ENCODE measurements around the gene POLR3K. TPM values are rescaled to one million over a fixed set of nuclear protein-coding genes. Genes with fewer than 3 reads are reported as not detected.

The POLR3K gene
- total RNA-seq, result 26.5 and 30.6 TPM in 2 replicates

GRCh38 chr16:53346-54236 is at the start of gene POLR3K, which contains the start of gene SNRNP25:
Gene POLR3K, minus strand, starts transcription at chr16:53608. Its CDS starts 22 bp downstream, at chr16:53586.
Gene SNRNP25, plus strand, starts transcription at chr16:53828. Its CDS starts 189 bp downstream, at chr16:54017.
- intact Hi-C loops (cut with micrococcal nuclease), result loop anchor here (1.0 kb wide), 3 partner anchors 12 to 24 kb away; no protein-coding TSS in a partner anchor
- CTCF ChIA-PET, result interaction anchor here (0.6 to 1.9 kb wide), 5 partner anchors 12 to 181 kb away, joined by 3 to 11 read pairs (median 7); partner anchors contain the start of gene FAM234A
- no peak for TF ChIP-seq CTCF (IDR thresholded peaks at IDR 0.05)
- peak within 1 kb of the TSS; percentile 88 for H3K27ac Mint-ChIP-seq
- POLR2A ChIA-PET, result interaction anchor here (0.6 to 2.5 kb wide), 14 partner anchors 9 to 582 kb away, joined by 3 to 50 read pairs (median 6); partner anchors contain the start of genes FAM234A, METTL26, MPG and RHBDF1
- peak; percentile 88 for DNase-seq
- peak within 1 kb of the TSS; percentile 95 for H3K4me3 Mint-ChIP-seq
- H3K36me3 Mint-ChIP-seq (ENCODE audit: low read depth), result peaks cover 57% of the 10 kb centered on the region
- H3K27me3 Mint-ChIP-seq, result no peaks in the 10 kb centered on the region
- no peaks in the 10 kb centered on the region for H3K9me3 Mint-ChIP-seq
- H3K4me1 Mint-ChIP-seq, result peaks cover 27% of the 10 kb centered on the region
- peak; percentile 96 for ATAC-seq (ENCODE audit: low read depth)

GRCh38 chr16:102060-102855 is 48.9 kb upstream of the POLR3K start:
- no peak for TF ChIP-seq CTCF (IDR thresholded peaks at IDR 0.05)
- intact Hi-C loops (cut with micrococcal nuclease), result no loop called here
- no peaks in the 10 kb centered on the region for H3K9me3 Mint-ChIP-seq
- DNase-seq (no peak), ATAC-seq (ENCODE audit: low read depth) (no peak)
- H3K4me1 Mint-ChIP-seq, result no peaks in the 10 kb centered on the region
- H3K27ac Mint-ChIP-seq, result no peak overlapping the region
- no peak overlapping the region for H3K4me3 Mint-ChIP-seq
- peaks cover 40% of the 10 kb centered on the region for H3K36me3 Mint-ChIP-seq (ENCODE audit: low read depth)
- POLR2A ChIA-PET, result no interaction called here
- CTCF ChIA-PET, result no interaction called here
- no peaks in the 10 kb centered on the region for H3K27me3 Mint-ChIP-seq

- TF ChIP-seq CTCF (IDR thresholded peaks at IDR 0.05), result no peak
- no peak for DNase-seq
- ChIA-PET POLR2A (no interaction called here), CTCF (no interaction called here)
- Mint-ChIP-seq H3K4me3 (no peak overlapping the region), H3K4me1 (peaks cover 6% of the 10 kb centered on the region), H3K27ac (no peak overlapping the region), H3K36me3 (ENCODE audit: low read depth) (peaks cover 41% of the 10 kb centered on the region), H3K27me3 (no peaks in the 10 kb centered on the region), H3K9me3 (no peaks in the 10 kb centered on the region)
- intact Hi-C loops (cut with micrococcal nuclease), result no loop called here
- no peak for ATAC-seq (ENCODE audit: low read depth)
Observed at GRCh38 chr16:101586-101985, 48.2 kb upstream of the POLR3K start.

- ATAC-seq (ENCODE audit: low read depth) (no peak), DNase-seq (no peak)
- Mint-ChIP-seq H3K4me1 (peaks cover 6% of the 10 kb centered on the region), H3K4me3 (no peak overlapping the region), H3K36me3 (ENCODE audit: low read depth) (peaks cover 40% of the 10 kb centered on the region), H3K27me3 (no peaks in the 10 kb centered on the region), H3K9me3 (no peaks in the 10 kb centered on the region), H3K27ac (no peak overlapping the region)
- POLR2A ChIA-PET, result no interaction called here
- TF ChIP-seq CTCF (IDR thresholded peaks at IDR 0.05), result no peak
- CTCF ChIA-PET, result no interaction called here
- intact Hi-C loops (cut with micrococcal nuclease), result no loop called here
Observed at GRCh38 chr16:100989-101388, 47.6 kb upstream of the POLR3K start.
